PC-3 (cell line): Measurements from ENCODE around the gene EFCAB6.

Experiments used
- CTCF ChIP-seq: fragments of 300-600 bp; sonication (generic); conservative IDR thresholded peaks from 2 replicates; pipeline ENCODE4 v1.5.1; 2017; ENCODE audit warnings: antibody characterized with exemption, low read depth, mild to moderate bottlenecking, low read length
- EZH2 ChIP-seq: fragments of 300-600 bp; sonication (generic); IDR thresholded peaks from one replicate; pipeline ENCODE4 v1.6.1; 2017; ENCODE audit warnings: antibody characterized with exemption, mild to moderate bottlenecking, low read length; ENCODE audit not compliant: unreplicated experiment
- EZH2phosphoT487 ChIP-seq: fragments of 300-600 bp; sonication (generic); IDR thresholded peaks from 2 replicates; pipeline ENCODE4 v1.6.1; 2018; ENCODE audit warnings: mild to moderate bottlenecking, antibody characterized with exemption, low read length, borderline replicate concordance

GRCh38 chr22:43669190-43669589 is 142.9 kb downstream of the EFCAB6 start:
- TF ChIP-seq CTCF (no peak), EZH2phosphoT487 (no peak), EZH2 (no peak)
